Astrocyte (in vitro differentiated cells and primary cell): ENCODE measurements around the gene ZC3H18. TPM values are rescaled to one million over a fixed set of nuclear protein-coding genes. Genes with fewer than 3 reads are reported as not detected.

Source experiments
- DNase-seq: peaks from one replicate; pipeline ENCODE4 v3.0.0-alpha.2; 2010; ENCODE audit warnings: low read depth
- FAIRE-seq: peaks from 2 replicates; lab custom pipeline; 2011; peaks lifted over from hg19 to GRCh38; lab: Jason Lieb, UNC
- H2AFZ ChIP-seq: 2 replicates; pipeline ENCODE4 v1.6.0; 2012; ENCODE audit warnings: low read depth, low read length, inconsistent platforms
- H3K27ac ChIP-seq: 2 replicates; pipeline ENCODE4 v1.5.1; 2011; ENCODE audit warnings: low read depth, low read length, inconsistent platforms
- H3K27me3 ChIP-seq: 2 replicates; pipeline ENCODE4 v1.6.0; 2011; ENCODE audit warnings: low read length, inconsistent platforms; ENCODE audit not compliant: insufficient read depth
- H3K36me3 ChIP-seq: 2 replicates; pipeline ENCODE4 v1.5.1; 2011; ENCODE audit warnings: low read length, inconsistent platforms; ENCODE audit not compliant: insufficient read depth
- H3K4me1 ChIP-seq: 2 replicates; pipeline ENCODE4 v1.5.1; 2011; ENCODE audit warnings: low read length, inconsistent platforms; ENCODE audit not compliant: insufficient read depth
- H3K4me2 ChIP-seq: 2 replicates; pipeline ENCODE4 v1.6.0; 2012; ENCODE audit warnings: low read length, inconsistent platforms
- H3K4me3 ChIP-seq: 2 replicates; pipeline ENCODE4 v1.5.1; 2011; ENCODE audit warnings: low read depth, mild to moderate bottlenecking, low read length, inconsistent platforms; ENCODE audit not compliant: insufficient read depth
- H3K79me2 ChIP-seq: 2 replicates; pipeline ENCODE4 v1.6.0; 2012; ENCODE audit warnings: mild to moderate bottlenecking, low read length, inconsistent platforms; ENCODE audit not compliant: insufficient read depth
- H3K9ac ChIP-seq: 2 replicates; pipeline ENCODE4 v1.6.0; 2012; ENCODE audit warnings: mild to moderate bottlenecking, low read length, inconsistent platforms
- H3K9me3 ChIP-seq: 2 replicates; pipeline ENCODE4 v1.5.1; 2012; ENCODE audit warnings: low read depth, mild to moderate bottlenecking, low read length, inconsistent platforms; ENCODE audit not compliant: insufficient read depth
- H4K20me1 ChIP-seq: 2 replicates; pipeline ENCODE4 v1.6.0; 2012; ENCODE audit warnings: low read length, inconsistent platforms; ENCODE audit not compliant: insufficient read depth
- H3K27ac Mint-ChIP-seq: one replicate; pipeline ENCODE4 v1.8.0; 2021; ENCODE audit warnings: mild to moderate bottlenecking, mixed read lengths; ENCODE audit not compliant: unreplicated experiment
- H3K27me3 Mint-ChIP-seq: one replicate; pipeline ENCODE4 v1.8.0; 2021; ENCODE audit warnings: low read depth, mixed read lengths; ENCODE audit not compliant: unreplicated experiment
- H3K36me3 Mint-ChIP-seq: one replicate; pipeline ENCODE4 v1.8.0; 2021; ENCODE audit warnings: low read depth, mixed read lengths; ENCODE audit not compliant: unreplicated experiment
- H3K4me1 Mint-ChIP-seq: one replicate; pipeline ENCODE4 v1.8.0; 2021; ENCODE audit warnings: low read depth, mixed read lengths; ENCODE audit not compliant: unreplicated experiment
- H3K4me3 Mint-ChIP-seq: one replicate; pipeline ENCODE4 v1.8.0; 2021; ENCODE audit warnings: mild to moderate bottlenecking, moderate library complexity, mixed read lengths; ENCODE audit not compliant: unreplicated experiment
- H3K9me3 Mint-ChIP-seq: one replicate; pipeline ENCODE4 v1.8.0; 2021; ENCODE audit warnings: mild to moderate bottlenecking, mixed read lengths; ENCODE audit not compliant: unreplicated experiment
- CTCF ChIP-seq: IDR thresholded peaks from 2 replicates; pipeline ENCODE4 v1.5.1; 2011; ENCODE audit warnings: low read depth, mild to moderate bottlenecking, inconsistent platforms, low read length, moderate library complexity; ENCODE audit not compliant: insufficient read depth
- EZH2 ChIP-seq: IDR thresholded peaks from 2 replicates; pipeline ENCODE4 v1.6.1; 2012; ENCODE audit warnings: mild to moderate bottlenecking, low read length, inconsistent platforms; ENCODE audit not compliant: insufficient read depth
- total RNA-seq: library from RNA; stranded (reverse); gene quantifications from 2 replicates; pipeline ENCODE4 v1.2.1, GENCODE V29; 2021

ZC3H18 gene
- total RNA-seq, 1 donor from 2014 or later, result 32.8 TPM

- H3K4me1 ChIP-seq, result peaks cover 2% of the 10 kb centered on the region
- H3K27ac ChIP-seq, result no peak overlapping the region
- TF ChIP-seq EZH2 (no peak), CTCF (no peak)
- no peaks in the 10 kb centered on the region for H3K79me2 ChIP-seq
- no peaks in the 10 kb centered on the region for H3K4me1 Mint-ChIP-seq
- no peak overlapping the region for H2AFZ ChIP-seq
- no peak for DNase-seq
- no peak overlapping the region for H3K27ac Mint-ChIP-seq
- H3K4me3 Mint-ChIP-seq, result no peak overlapping the region
- no peaks in the 10 kb centered on the region for H3K9me3 ChIP-seq
- H4K20me1 ChIP-seq, result peaks cover 52% of the 10 kb centered on the region
- no peak overlapping the region for H3K4me3 ChIP-seq
- peaks cover 2% of the 10 kb centered on the region for H3K27me3 Mint-ChIP-seq
- H3K4me2 ChIP-seq, result no peak overlapping the region
- H3K9me3 Mint-ChIP-seq, result no peaks in the 10 kb centered on the region
- H3K36me3 ChIP-seq, result no peaks in the 10 kb centered on the region
- no peak overlapping the region for H3K9ac ChIP-seq
- FAIRE-seq, result no peak
- H3K36me3 Mint-ChIP-seq, result peaks cover 9% of the 10 kb centered on the region
- H3K27me3 ChIP-seq, result peaks cover 3% of the 10 kb centered on the region
These were observed 43.9 kb upstream of the ZC3H18 start for GRCh38 chr16:88526008-88526905.

GRCh38 chr16:88526906-88527185 lies 43.4 kb upstream of the ZC3H18 start:
- DNase-seq (no peak), FAIRE-seq (no peak)
- Histone ChIP-seq H3K4me2 (no peak overlapping the region), H2AFZ (no peak overlapping the region), H4K20me1 (peaks cover 47% of the 10 kb centered on the region), H3K4me3 (no peak overlapping the region), H3K9me3 (no peaks in the 10 kb centered on the region), H3K79me2 (no peaks in the 10 kb centered on the region), H3K27ac (no peak overlapping the region), H3K4me1 (peaks cover 2% of the 10 kb centered on the region), H3K27me3 (peaks cover 3% of the 10 kb centered on the region), H3K36me3 (no peaks in the 10 kb centered on the region), H3K9ac (no peak overlapping the region)
- H3K4me3 Mint-ChIP-seq, result no peak overlapping the region
- peaks cover 9% of the 10 kb centered on the region for H3K36me3 Mint-ChIP-seq
- H3K9me3 Mint-ChIP-seq, result no peaks in the 10 kb centered on the region
- no peak overlapping the region for H3K27ac Mint-ChIP-seq
- H3K27me3 Mint-ChIP-seq, result peaks cover 2% of the 10 kb centered on the region
- no peak for TF ChIP-seq EZH2
- TF ChIP-seq CTCF, result no peak
- no peaks in the 10 kb centered on the region for H3K4me1 Mint-ChIP-seq
